ENCODE results near the gene SRD5A1. TPM values are rescaled to one million over a fixed set of nuclear protein-coding genes. Genes with fewer than 3 reads are reported as not detected.

The SRD5A1 gene
- total RNA-seq, 1 experiment from 2014 or later: 29.9 TPM

- no peaks in the 10 kb centered on the region; the same call in 1 of the 2 replicates for H3K27me3 ChIP-seq (ENCODE audit: insufficient read depth, low read length)
- H4K91ac ChIP-seq (ENCODE audit: insufficient read length, low read depth, low read length): no peak overlapping the region
- H3K56ac ChIP-seq (ENCODE audit: insufficient read length, low read depth, low read length): no peak overlapping the region
- Mint-ChIP-seq H3K4me1 (peaks cover 2% of the 10 kb centered on the region in 2 experiments; a peak in 3 of 4 replicates), H3K27me3 (ENCODE audit: low read depth) (peaks cover 19% of the 10 kb centered on the region), H3K27ac (no peak overlapping the region), H3K4me3 (no peak overlapping the region), H3K9me3 (peaks cover 4 to 18% of the 10 kb centered on the region in 2 experiments), H3K36me3 (ENCODE audit: insufficient read depth in 1 of 3, low read depth in 3 of 3) (peaks cover 4 to 27% (median 17%) of the 10 kb centered on the region in 3 experiments)
- no peaks in the 10 kb centered on the region for H3K23me2 ChIP-seq (ENCODE audit: insufficient read length, low read depth, low read length, poor library complexity, severe bottlenecking)
- no peak overlapping the region for H2BK15ac ChIP-seq (ENCODE audit: low read depth, low read length)
- H2BK12ac ChIP-seq (ENCODE audit: insufficient read length, low read depth, low read length): no peak overlapping the region
- H3K9ac ChIP-seq (ENCODE audit: extremely low read depth, insufficient read length, low read length): no peak overlapping the region
- H4K20me1 ChIP-seq (ENCODE audit: control insufficient read depth, insufficient read depth, insufficient read length): peaks cover 4% of the 10 kb centered on the region
- H3K4me1 ChIP-seq (ENCODE audit: insufficient read depth, low read length): no peaks in the 10 kb centered on the region
- no peak overlapping the region for H3K23ac ChIP-seq (ENCODE audit: insufficient read length, low read depth, low read length)
- no peak overlapping the region for H2BK120ac ChIP-seq (ENCODE audit: low read depth, low read length, poor library complexity, severe bottlenecking)
- H3K4ac ChIP-seq (ENCODE audit: low read depth, low read length): no peak overlapping the region
- H3K14ac ChIP-seq (ENCODE audit: insufficient read depth, low read length): no peak overlapping the region
- H2AFZ ChIP-seq (ENCODE audit: low read length): no peak overlapping the region
- no CpG with 5 or more reads among the region's 1 CpG for WGBS (ENCODE audit: extremely low coverage, insufficient read length, low lambda C conversion rate)
- no peaks in the 10 kb centered on the region for H3K79me1 ChIP-seq (ENCODE audit: insufficient read depth, low read depth, low read length, poor library complexity, severe bottlenecking)
- H2BK5ac ChIP-seq (ENCODE audit: insufficient read length, low read length): no peak overlapping the region
- H4K8ac ChIP-seq (replicated peaks; ENCODE audit: insufficient read length, low read depth, low read length): no peak overlapping the region
- H3K27ac ChIP-seq (ENCODE audit: insufficient read length, low read depth, low read length): no peak overlapping the region
- H2AK5ac ChIP-seq (ENCODE audit: insufficient read length, low read length): no peak overlapping the region
- H3K79me2 ChIP-seq (ENCODE audit: insufficient read depth, low read length): no peaks in the 10 kb centered on the region
- no peak overlapping the region for H3K4me2 ChIP-seq (ENCODE audit: insufficient read depth, insufficient read length, low read length)
- H3K9me3 ChIP-seq (ENCODE audit: control insufficient read depth, low read depth, low read length): peaks cover under 1% of the 10 kb centered on the region
- H2BK20ac ChIP-seq (ENCODE audit: low read depth, low read length, poor library complexity, severe bottlenecking): no peak overlapping the region
- no peak overlapping the region for H3K18ac ChIP-seq (ENCODE audit: insufficient read length, low read depth, low read length)
- no peak for DNase-seq
- no peak overlapping the region for H3T11ph ChIP-seq (ENCODE audit: low read length)
- no peak for TF ChIP-seq CTCF (conservative IDR thresholded peaks at IDR 0.05)
- no peak overlapping the region for H4K5ac ChIP-seq (ENCODE audit: insufficient read length, low read depth, low read length)
These were observed 45.1 kb downstream of the SRD5A1 start for GRCh38 chr5:6678385-6678784.

All from H9 (cell line).